ENCODE data around the gene MUC2. TPM values are rescaled to one million over a fixed set of nuclear protein-coding genes. Genes with fewer than 3 reads are reported as not detected.

MUC2 gene
- total and polyA plus RNA-seq, 7 donors: 2.5 to 248 (median 15.4) TPM; not detected in 1

DNA sequence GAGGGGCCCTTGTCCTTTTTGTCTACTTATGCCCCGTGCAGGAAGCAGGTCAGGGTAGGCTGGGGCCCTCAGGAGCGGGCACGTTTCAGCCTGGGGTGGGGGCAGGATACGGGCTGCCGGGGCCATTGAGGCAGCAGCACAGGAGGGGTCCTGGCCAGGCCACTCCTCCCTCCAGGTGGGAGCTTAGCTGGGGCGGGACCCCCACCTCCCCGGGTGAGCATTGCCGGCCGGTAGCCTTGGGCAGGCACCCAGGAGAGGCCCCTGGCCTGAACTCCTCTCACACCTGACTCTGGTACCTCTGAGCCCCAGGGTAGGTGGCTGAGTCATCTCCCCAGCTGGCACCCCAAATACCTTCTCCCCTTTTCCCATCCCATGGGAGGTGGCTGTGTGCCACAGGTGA is 33.2 kb upstream of the MUC2 start:
- Histone ChIP-seq H3K27me3 (peaks cover 4 to 48% (median 38%) of the 10 kb centered on the region in 3 donors), H3K9me3 (no peaks in the 10 kb centered on the region), H3K36me3 (no peaks in the 10 kb centered on the region), H3K4me1 (no peaks in the 10 kb centered on the region), H3K27ac (no peak overlapping the region), H3K4me3 (no peak overlapping the region)
- 36 to 72% methylated on average over 9 of the region's 9 CpGs for WGBS, 2 donors
- TF ChIP-seq, protein P1, sequence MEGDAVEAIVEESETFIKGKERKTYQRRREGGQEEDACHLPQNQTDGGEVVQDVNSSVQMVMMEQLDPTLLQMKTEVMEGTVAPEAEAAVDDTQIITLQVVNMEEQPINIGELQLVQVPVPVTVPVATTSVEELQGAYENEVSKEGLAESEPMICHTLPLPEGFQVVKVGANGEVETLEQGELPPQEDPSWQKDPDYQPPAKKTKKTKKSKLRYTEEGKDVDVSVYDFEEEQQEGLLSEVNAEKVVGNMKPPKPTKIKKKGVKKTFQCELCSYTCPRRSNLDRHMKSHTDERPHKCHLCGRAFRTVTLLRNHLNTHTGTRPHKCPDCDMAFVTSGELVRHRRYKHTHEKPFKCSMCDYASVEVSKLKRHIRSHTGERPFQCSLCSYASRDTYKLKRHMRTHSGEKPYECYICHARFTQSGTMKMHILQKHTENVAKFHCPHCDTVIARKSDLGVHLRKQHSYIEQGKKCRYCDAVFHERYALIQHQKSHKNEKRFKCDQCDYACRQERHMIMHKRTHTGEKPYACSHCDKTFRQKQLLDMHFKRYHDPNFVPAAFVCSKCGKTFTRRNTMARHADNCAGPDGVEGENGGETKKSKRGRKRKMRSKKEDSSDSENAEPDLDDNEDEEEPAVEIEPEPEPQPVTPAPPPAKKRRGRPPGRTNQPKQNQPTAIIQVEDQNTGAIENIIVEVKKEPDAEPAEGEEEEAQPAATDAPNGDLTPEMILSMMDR (IDR thresholded peaks at IDR 0.05): no peak
- TF ChIP-seq POLR2AphosphoS5 (IDR thresholded peaks at IDR 0.05) (no peak), POLR2A (IDR thresholded peaks at IDR 0.05) (no peak), EP300 (IDR thresholded peaks at IDR 0.05) (no peak)
- intact Hi-C loops (cut with DNase I): no loop called here
- DNase-seq: no peak

DNA sequence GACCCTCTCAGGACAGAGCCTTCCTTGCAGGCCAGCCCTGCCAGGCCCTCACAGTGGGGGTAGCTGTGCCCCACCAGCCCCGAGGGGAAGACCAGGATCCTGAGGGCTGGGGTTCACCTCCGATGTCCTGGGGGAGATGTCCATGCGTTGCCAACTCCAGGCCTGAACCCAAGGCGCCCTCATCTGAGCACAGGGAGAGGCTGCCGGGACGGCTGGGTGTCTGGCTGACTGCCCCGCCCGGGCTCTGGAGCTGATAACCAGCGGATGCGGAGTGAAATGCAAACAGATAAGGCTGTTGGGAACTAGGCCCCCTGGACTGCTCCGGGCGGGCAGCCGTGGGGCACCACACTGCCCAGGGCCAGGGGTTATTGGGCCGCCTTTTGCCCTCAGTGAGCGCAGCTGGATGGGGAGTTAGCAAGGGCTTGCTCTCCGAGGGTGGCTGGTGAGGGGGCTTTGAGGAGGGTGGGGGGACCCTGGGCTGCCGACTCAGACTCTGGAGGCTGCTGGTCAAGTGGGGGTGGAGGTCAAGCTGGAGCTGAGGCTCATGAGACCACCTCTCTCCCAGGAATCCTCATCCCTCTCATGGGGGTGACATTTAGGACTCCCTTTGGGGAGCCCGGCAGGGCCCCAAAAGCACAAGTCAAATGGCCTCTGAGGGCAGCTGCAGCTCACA is 32.6 kb upstream of the MUC2 start:
- intact Hi-C loops (cut with DNase I): no loop called here
- Histone ChIP-seq H3K9me3 (no peaks in the 10 kb centered on the region), H3K27ac (no peak overlapping the region), H3K4me3 (no peak overlapping the region), H3K36me3 (no peaks in the 10 kb centered on the region), H3K4me1 (no peaks in the 10 kb centered on the region), H3K27me3 (peaks cover 4 to 42% (median 32%) of the 10 kb centered on the region in 3 donors)
- TF ChIP-seq POLR2AphosphoS5 (IDR thresholded peaks at IDR 0.05) (no peak), EP300 (IDR thresholded peaks at IDR 0.05) (no peak), POLR2A (IDR thresholded peaks at IDR 0.05) (no peak)
- TF ChIP-seq, protein P1 (IDR thresholded peaks at IDR 0.05): no peak
- peak; percentile 38 for DNase-seq
- 18 to 65% methylated on average over 18 of the region's 18 CpGs for WGBS, 2 donors

DNA sequence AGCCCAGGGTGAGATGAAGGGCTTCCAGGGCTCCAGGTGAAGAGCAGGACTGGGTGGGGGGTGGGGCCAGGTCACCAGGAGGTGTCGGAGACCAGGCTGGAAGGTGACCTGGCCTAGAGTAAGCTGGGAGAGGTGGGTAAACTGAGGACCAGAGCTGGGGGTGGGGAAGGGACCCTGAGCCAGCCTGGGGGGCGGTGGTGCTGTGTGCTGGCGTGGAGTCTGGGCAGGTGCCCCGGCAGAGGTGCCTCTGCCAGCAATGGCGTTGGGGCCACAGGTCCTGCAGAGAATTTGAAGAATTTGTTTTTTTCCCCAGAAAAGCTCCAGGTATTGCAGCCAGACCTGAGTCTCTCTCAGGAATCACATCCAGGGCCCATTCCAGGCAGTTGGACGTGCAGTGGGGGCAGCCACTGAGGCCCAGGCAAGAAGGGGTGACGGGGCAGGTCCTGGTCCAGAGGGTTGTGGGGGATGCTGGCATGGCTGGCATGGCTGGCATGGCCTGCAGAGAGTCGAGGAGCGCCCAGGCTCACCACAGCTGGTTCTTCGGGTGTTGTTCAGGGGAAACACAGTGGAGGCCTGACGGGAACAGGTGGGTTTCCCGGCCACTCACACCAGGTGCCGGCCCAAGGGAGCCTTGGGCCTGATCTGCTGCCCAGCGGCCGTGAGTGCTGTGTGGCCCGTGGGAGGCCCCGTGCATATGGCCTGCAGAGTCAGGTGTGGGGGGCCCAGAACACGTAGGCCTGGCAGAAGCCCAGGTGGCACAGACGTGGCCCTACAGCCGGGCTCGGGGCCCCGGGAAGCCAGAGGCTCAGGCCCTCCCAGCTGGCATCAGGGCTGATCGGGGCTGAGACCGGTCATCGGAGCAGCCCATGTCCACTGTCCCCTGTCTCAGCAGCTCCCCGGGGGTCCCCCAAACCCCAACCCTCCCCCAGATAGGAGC is 31.8 kb upstream of the MUC2 start:
- Histone ChIP-seq H3K27me3 (peaks cover 4 to 44% (median 24%) of the 10 kb centered on the region in 3 donors), H3K36me3 (no peaks in the 10 kb centered on the region), H3K4me1 (no peaks in the 10 kb centered on the region), H3K4me3 (no peak overlapping the region), H3K9me3 (no peaks in the 10 kb centered on the region), H3K27ac (no peak overlapping the region)
- TF ChIP-seq POLR2AphosphoS5 (IDR thresholded peaks at IDR 0.05): no peak
- no peak for TF ChIP-seq EP300 (IDR thresholded peaks at IDR 0.05)
- peak; percentile 58 for DNase-seq
- 77 to 91% methylated on average over 26 of the region's 26 CpGs for WGBS, 2 donors
- intact Hi-C loops (cut with DNase I): no loop called here

DNA sequence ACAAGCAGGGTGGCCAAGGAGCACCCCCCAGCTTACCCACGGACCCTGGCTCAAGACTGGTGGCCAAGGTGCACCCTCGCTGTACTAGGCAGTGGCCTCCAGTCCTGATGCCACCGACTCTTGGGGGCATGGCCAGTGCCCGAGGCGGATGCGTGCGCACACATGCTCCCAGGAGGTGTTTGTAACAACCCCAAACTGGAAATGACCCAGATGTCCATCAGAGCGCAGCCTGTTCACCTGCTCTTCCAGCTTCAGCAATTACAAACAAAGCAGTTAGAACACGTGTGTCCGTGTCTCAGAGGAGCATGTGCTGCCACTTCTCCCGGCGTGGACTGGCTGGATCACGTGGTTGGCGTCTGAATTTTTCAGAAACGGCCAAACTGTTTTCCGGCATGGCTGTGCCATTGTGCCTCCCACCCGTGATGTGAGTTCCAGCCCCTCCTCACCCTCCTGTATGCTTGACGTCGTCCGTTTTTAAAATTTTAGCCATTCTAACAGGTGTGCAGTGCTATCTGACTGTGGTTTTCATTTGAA is 31.0 kb upstream of the MUC2 start:
- no peak overlapping the region for H3K4me3 ChIP-seq
- no peaks in the 10 kb centered on the region for H3K4me1 ChIP-seq
- intact Hi-C loops (cut with DNase I): no loop called here
- DNase-seq: no peak
- no peak overlapping the region for H3K27ac ChIP-seq
- TF ChIP-seq POLR2A (IDR thresholded peaks at IDR 0.05): no peak
- TF ChIP-seq POLR2AphosphoS5 (IDR thresholded peaks at IDR 0.05): no peak
- TF ChIP-seq, protein P1 (IDR thresholded peaks at IDR 0.05): no peak
- no peak for TF ChIP-seq EP300 (IDR thresholded peaks at IDR 0.05)
- WGBS, 2 donors: 54 to 90% methylated on average over 20 of the region's 20 CpGs
- peaks cover 4 to 46% (median 24%) of the 10 kb centered on the region in 3 donors for H3K27me3 ChIP-seq
- no peaks in the 10 kb centered on the region for H3K36me3 ChIP-seq
- H3K9me3 ChIP-seq: no peaks in the 10 kb centered on the region

DNA sequence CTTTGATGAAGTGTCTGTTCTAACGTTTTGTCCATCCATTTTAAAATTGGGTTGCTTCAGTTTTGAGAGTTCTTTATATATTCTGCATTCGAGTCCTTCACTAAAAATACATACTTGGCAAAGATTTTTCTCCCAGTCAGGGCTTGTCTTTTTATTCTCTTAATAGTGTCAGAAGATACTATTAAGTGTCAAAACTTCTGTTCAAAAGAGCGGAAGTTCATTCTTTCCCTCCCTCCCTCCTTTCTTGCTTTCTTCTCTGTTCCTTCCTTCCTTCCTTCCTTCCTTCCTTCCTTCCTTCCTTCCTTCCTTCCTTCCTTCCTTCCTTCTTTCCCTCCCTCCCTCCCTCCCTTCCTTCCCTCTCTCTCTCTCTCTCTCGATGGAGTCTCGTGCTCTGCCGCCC is 30.5 kb upstream of the MUC2 start:
- H3K9me3 ChIP-seq: no peaks in the 10 kb centered on the region
- 58 to 71% methylated on average over 6 of the region's 6 CpGs for WGBS, 2 donors
- intact Hi-C loops (cut with DNase I): no loop called here

More for the DNA sequence above, 30.5 kb upstream of the MUC2 start:
- TF ChIP-seq, protein P1 (IDR thresholded peaks at IDR 0.05): no peak
- TF ChIP-seq POLR2A (IDR thresholded peaks at IDR 0.05): no peak
- TF ChIP-seq EP300 (IDR thresholded peaks at IDR 0.05): no peak
- no peak for TF ChIP-seq POLR2AphosphoS5 (IDR thresholded peaks at IDR 0.05)
- Histone ChIP-seq H3K4me1 (no peaks in the 10 kb centered on the region), H3K27ac (no peak overlapping the region), H3K4me3 (no peak overlapping the region), H3K36me3 (no peaks in the 10 kb centered on the region), H3K27me3 (peaks cover 4 to 51% (median 30%) of the 10 kb centered on the region in 3 donors)
- DNase-seq: no peak

Data from sigmoid colon (tissue), 7 donors.